Measurements from ENCODE around the gene ZNF579. TPM values are rescaled to one million over a fixed set of nuclear protein-coding genes. Genes with fewer than 3 reads are reported as not detected.
"Not testable (repeated sequence)": the region's sequence is repeated elsewhere in the genome, so short reads cannot be mapped to it uniquely, and the experiment has no call there.

Gene ZNF579
- polyA plus RNA-seq, 4 donors: 12.8 to 22.2 (median 14.1) TPM

GRCh38 chr19:55596304-55596703 is 15.7 kb upstream of the ZNF579 start:
- no peak for DNase-seq (ENCODE audit: low read depth in 4 of 4, low spot score in 3 of 4)

DNA sequence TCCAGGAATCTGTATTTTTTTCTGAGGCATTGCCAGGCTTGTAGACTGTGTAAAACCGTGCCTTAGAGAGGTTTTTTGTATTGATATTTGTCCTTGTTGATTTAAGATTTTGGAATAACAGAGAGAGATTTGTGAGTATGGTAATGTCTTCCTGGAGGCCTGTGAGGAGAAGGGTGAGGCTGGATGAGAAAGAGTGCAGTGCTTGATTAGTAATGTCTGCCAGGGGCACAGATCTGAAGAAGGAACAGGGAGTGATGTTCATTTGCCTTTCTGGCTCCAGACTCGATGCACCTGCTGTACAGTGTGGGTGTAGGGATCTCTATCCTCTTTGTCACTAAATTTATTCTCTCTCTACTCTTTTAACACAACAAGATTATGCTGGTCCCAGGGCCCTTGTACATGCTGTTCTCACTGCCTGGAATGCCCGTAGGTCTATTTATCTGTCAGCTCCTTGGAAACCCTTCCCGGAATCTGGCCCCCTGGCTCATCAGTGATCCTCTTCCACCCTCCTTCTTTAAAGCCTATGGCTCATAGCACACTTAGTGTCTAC is 14.4 kb upstream of the ZNF579 start:
- DNase-seq (ENCODE audit: low read depth in 4 of 4, low spot score in 3 of 4): no peak

DNA sequence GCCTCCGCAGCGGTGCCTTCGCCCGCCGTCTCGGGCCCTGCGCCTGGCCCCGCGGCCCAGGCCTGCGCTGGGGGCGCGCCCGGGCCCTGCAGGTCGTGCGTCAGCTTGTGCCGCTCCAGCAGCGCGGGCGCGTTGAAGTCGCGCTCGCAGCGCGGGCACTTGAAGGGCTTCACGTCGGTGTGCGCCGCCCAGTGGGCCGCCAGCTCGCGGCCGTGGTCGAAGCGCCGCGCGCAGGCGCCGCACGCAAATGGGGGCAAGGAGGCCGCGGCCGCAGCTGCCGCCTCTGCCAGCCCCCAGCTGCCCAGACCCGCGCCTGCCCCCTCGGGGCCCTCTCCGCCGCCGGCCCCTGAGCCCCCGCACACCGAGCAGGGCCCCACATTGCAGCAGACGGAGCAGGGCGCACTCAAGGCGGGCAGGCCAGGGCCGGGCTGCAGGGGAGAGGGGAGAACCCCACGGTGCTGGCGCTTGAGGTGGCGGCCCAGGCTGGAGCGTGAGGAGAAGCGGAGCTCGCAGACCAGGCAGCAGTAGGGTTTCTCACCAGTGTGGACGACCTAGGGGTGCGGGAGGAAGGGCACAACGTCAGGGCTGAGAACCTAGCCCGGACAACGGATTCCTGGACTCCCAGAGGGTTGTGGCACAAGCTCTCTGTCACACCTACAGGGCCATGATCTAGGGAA is 12.6 kb upstream of the ZNF579 start:
- no peak for DNase-seq (ENCODE audit: low read depth in 4 of 4, low spot score in 3 of 4)

DNA sequence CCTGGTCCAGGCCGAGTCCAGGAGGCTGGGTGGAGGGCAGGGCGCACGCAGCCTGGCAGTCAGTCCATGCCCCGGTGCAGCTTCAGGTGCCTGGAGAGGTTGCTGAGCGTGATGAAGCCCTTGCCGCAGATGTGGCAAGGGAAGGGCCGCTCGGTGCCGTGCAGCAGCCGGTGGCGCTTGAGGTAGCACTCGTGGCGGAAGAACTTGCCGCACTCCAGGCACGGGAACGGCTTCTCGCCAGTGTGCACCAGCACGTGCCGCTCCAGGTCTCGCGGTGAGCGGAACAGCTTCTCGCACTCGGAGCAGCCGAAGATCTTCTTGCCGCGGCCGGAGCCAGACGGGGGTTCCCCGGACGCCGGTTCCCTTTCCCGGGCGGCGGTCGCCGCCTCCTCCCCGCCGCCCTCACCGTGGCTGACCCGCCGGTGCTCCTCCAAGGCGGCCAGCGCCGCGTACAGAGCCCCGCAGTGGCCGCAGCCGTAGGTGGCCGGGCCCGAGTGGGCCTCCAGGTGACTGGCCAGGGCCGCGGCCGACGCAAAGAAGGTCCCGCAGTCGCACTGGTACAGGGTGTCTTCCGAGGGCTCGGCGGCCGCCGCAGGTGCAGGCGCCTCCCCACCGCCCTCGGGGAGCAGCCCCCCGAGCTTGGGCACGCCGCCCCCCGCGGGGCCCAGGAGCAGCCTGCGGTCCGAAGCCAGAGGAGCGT is 11.9 kb upstream of the ZNF579 start:
- no peak for DNase-seq (ENCODE audit: low read depth in 4 of 4, low spot score in 3 of 4)

DNA sequence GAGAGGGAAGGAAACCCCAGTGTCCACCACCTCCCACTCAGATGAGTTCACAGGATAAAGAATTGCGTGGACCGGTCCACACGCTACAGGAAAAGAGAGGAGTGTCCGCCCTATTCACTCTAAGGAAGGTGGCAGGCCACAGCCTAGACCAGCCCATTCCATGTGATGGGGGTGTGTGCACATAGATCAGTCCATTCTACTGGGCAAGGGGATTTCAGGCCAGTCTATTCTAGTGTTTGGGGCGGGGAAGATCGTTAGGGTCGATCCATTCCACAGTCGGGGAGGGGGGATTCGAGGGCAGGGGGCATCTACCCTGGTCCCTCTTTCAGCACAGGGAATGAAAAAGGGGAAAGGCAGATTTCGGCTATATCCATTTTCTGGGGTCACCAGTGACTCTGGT is 10.9 kb upstream of the ZNF579 start:
- DNase-seq (ENCODE audit: low read depth in 4 of 4, low spot score in 3 of 4): no peak

DNA sequence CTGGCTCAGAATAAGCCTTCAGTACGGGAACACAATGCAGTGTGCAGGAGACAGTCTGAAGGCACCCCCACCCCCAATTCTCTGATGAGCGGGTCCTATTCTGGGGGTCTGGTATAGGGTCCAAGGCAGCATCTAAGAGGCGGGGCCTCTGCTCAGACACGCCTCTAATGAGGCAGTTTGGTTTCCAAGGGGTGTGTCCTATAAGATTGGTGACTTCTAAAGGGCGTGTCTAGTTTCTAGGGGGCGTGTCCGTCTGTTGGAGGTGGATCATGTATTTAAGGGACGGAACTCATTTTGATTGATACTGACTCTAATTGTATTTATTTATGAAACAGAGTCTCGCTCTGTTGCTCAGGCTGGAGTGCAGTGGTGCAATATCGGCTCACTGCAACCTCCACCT is 10.0 kb upstream of the ZNF579 start:
- no peak for DNase-seq (ENCODE audit: low read depth in 4 of 4, low spot score in 3 of 4)

- DNase-seq (ENCODE audit: low read depth in 4 of 4, low spot score in 3 of 4): no peak
These were observed 9.5 kb upstream of the ZNF579 start for GRCh38 chr19:55590109-55590508.

GRCh38 chr19:55588738-55589137 is 8.1 kb upstream of the ZNF579 start:
- no peak for DNase-seq (ENCODE audit: low read depth in 4 of 4, low spot score in 3 of 4)

- DNase-seq (ENCODE audit: low read depth in 4 of 4, low spot score in 3 of 4): peak in 3 of 4 donors; percentile 91 to 93 (median 92)
These were observed 6.5 kb upstream of the ZNF579 start for GRCh38 chr19:55586976-55587668.

GRCh38 chr19:55585658-55586339 is 5.2 kb upstream of the ZNF579 start:
- peak in 2 of 4 donors; percentile 76 to 77 for DNase-seq (ENCODE audit: low read depth in 4 of 4, low spot score in 3 of 4)

- DNase-seq (ENCODE audit: low read depth in 4 of 4, low spot score in 3 of 4): no peak
These were observed 4.2 kb upstream of the ZNF579 start for GRCh38 chr19:55584871-55585270.

DNA sequence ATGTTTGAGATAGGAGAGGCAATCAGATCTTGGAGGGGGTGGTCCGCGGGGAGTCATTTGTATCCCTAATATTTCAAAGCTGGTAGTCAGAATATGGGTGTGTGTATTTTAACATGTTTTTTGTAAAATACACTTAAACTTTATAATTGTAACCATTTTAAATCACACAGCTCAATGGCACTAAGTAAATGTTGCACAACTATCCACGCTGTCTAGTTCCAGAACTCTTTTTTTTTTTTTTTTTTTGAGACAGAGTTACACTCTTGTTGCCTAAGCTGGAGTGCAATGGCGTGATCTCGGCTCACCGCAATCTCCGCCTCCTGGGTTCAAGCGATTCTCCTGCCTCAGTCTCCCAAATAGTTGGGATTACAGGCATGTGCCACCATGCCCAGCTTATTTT is 3.2 kb upstream of the ZNF579 start:
- not testable (repeated sequence) for DNase-seq (ENCODE audit: low read depth in 4 of 4, low spot score in 3 of 4)

DNA sequence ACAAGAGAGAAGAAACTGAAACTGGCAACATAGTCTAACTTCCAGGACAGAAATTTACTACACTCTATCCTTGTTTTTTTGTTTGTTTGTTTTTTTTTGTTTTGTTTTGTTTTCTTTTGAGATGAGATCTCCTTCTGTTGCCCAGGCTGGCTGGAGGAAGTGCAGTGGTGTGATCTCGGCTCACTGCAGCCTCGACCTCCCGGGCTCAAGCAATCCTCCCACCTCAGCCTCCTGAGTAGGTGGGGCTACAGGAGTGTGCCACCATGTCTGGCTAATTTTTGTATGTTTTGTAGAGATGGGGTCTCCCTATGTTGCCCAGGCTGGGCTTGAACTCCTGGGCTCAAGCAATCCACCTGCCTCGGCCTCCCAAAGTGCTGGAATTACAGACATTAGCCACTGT is 1.6 kb upstream of the ZNF579 start:
- DNase-seq (ENCODE audit: low read depth in 4 of 4, low spot score in 3 of 4): not testable (repeated sequence)

DNA sequence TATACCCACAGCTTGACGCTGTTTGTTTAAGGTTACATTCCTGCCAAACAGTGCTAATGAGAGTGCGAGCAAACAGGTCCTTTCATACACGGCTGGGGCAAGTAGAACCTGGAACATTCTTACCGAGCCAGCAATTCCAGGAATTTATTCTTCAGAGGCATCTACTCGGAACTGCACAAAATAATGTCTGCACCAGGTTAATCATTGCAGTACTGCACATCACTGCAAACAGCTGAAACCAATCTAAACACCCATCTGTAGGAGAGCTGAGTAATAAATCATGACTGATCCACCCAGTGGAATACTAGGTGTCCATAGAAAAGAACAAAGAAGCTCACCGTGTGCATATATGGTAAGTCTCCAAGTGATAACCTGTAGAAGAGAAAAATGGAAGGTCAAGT is 1.2 kb upstream of the ZNF579 start:
- no peak for DNase-seq (ENCODE audit: low read depth in 4 of 4, low spot score in 3 of 4)

DNA sequence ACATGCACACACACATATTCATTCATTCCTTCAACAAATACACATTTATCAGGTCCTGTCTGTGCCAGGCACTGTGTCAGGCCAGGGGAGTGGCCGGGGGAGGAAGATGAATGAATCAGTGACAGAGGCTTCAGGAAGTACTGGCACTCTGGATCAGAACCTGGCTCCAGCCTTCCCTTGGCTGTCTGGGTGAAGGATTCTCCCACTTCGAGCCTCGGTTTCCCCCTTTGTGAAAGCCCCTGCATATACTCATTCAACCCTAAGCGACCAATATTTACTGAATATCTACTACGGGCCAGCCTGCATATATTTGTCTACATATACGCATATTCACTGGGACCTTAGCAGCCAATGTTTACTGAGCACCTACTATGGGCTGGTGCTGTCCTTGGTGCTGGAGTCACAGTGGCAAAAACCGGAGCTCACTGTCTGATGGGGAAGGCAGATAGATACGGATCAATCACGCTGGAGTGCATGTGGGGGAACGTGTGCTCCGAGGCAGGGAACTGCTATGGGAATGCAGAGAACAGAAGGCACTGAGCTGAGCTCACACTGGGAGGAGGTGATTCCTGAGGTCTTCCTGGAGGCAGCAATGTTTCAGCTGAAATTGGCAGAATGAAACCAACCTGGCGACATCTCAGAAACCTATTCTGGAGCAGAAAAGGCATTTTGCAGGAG is 636 bp upstream of the ZNF579 start:
- no peak for DNase-seq (ENCODE audit: low read depth in 4 of 4, low spot score in 3 of 4)

GRCh38 chr19:55579766-55580621 is 654 bp downstream of the ZNF579 start:
- DNase-seq (ENCODE audit: low read depth in 4 of 4, low spot score in 3 of 4): no peak

- DNase-seq (ENCODE audit: low read depth in 4 of 4, low spot score in 3 of 4): no peak
These were observed 1.6 kb downstream of the ZNF579 start for GRCh38 chr19:55578761-55579747.
